GM23248 (cell line): ENCODE results near the gene LDHB. TPM values are rescaled to one million over a fixed set of nuclear protein-coding genes. Genes with fewer than 3 reads are reported as not detected.
"Not testable (repeated sequence)": the region's sequence is repeated elsewhere in the genome, so short reads cannot be mapped to it uniquely, and the experiment has no call there.

Experiments
- DNase-seq: peaks from one replicate; pipeline ENCODE4 v3.0.0-alpha.2; 2015
- H2AFZ ChIP-seq: fragments of 200-600 bp; sonication (generic); 2 replicates; pipeline ENCODE4 v1.6.1; 2016; ENCODE audit warnings: antibody characterized with exemption
- H3F3A ChIP-seq: fragments of 200-600 bp; sonication (generic); 2 replicates; pipeline ENCODE4 v1.6.1; 2016; ENCODE audit warnings: mild to moderate bottlenecking, antibody characterized with exemption, mixed run types; ENCODE audit not compliant: insufficient read depth
- H3K27ac ChIP-seq: fragments of 200-600 bp; sonication (generic); 2 replicates; pipeline ENCODE4 v1.5.1; 2016; ENCODE audit warnings: mild to moderate bottlenecking
- H3K27me3 ChIP-seq: fragments of 200-600 bp; sonication (generic); replicated peaks from 2 replicates; pipeline ENCODE4 v1.6.1; 2016; ENCODE audit warnings: mild to moderate bottlenecking; ENCODE audit not compliant: insufficient read depth
- H3K36me3 ChIP-seq: fragments of 200-600 bp; sonication (generic); 2 replicates; pipeline ENCODE4 v1.6.1; 2016; ENCODE audit warnings: low read depth, mild to moderate bottlenecking
- H3K4me1 ChIP-seq: fragments of 200-600 bp; sonication (generic); 2 replicates; pipeline ENCODE4 v1.6.1; 2016; ENCODE audit warnings: mild to moderate bottlenecking; ENCODE audit not compliant: insufficient read depth
- H3K4me2 ChIP-seq: fragments of 200-600 bp; sonication (generic); one replicate; pipeline ENCODE4 v1.6.1; 2016; ENCODE audit warnings: mild to moderate bottlenecking; ENCODE audit not compliant: unreplicated experiment
- H3K4me3 ChIP-seq: fragments of 200-600 bp; sonication (generic); 2 replicates; pipeline ENCODE4 v1.5.1; 2016; ENCODE audit warnings: mild to moderate bottlenecking
- H3K79me2 ChIP-seq: fragments of 200-600 bp; sonication (generic); 2 replicates; pipeline ENCODE4 v1.6.1; 2016; ENCODE audit warnings: mild to moderate bottlenecking; ENCODE audit not compliant: insufficient read depth
- H3K9ac ChIP-seq: fragments of 200-600 bp; sonication (generic); 2 replicates; pipeline ENCODE4 v1.6.1; 2016; ENCODE audit warnings: mild to moderate bottlenecking
- H3K9me2 ChIP-seq: fragments of 200-600 bp; sonication (generic); 2 replicates; pipeline ENCODE4 v1.6.1; 2016; ENCODE audit warnings: mixed run types, mild to moderate bottlenecking, moderate library complexity; ENCODE audit not compliant: insufficient read depth
- H3K9me3 ChIP-seq: fragments of 200-600 bp; sonication (generic); one replicate; pipeline ENCODE4 v1.6.1; 2017; ENCODE audit warnings: low read depth
- H4K20me1 ChIP-seq: fragments of 200-600 bp; sonication (generic); 2 replicates; pipeline ENCODE4 v1.6.0; 2016; ENCODE audit not compliant: insufficient read depth
- EZH2 ChIP-seq: fragments of 200-600 bp; sonication (generic); IDR thresholded peaks from 2 replicates; pipeline ENCODE4 v1.6.1; 2018; ENCODE audit warnings: antibody characterized with exemption, mild to moderate bottlenecking; ENCODE audit not compliant: insufficient read depth, poor library complexity, severe bottlenecking
- EZH2phosphoT487 ChIP-seq: fragments of 200-600 bp; sonication (generic); IDR thresholded peaks from 2 replicates; pipeline ENCODE4 v1.6.1; 2018; ENCODE audit warnings: antibody characterized with exemption, moderate library complexity, mild to moderate bottlenecking, low read depth; ENCODE audit not compliant: insufficient read depth
- WGBS, 2 experiments: methylation state at CpG; one replicate each; pipeline ENCODE4 v1.1.6; 2015 to 2017; ENCODE audit warnings: low lambda C conversion rate in 2 of 2, low coverage in 1 of 2; ENCODE audit errors: missing lambda C conversion rate in 2 of 2; 5-methylcytosine and 5-hydroxymethylcytosine counted together
- in situ Hi-C: fragments of 300-500 bp; cut with MboI; formaldehyde crosslinking; loops from 2 replicates; pipeline ENCODE4 v1.15.0; 2020
- polyA plus RNA-seq: library from polyadenylated mRNA; unstranded; fragments of >200 nt; fragmentation: Nextera tagmentation; extraction: Ambion mirVana; gene quantifications from 2 replicates; pipeline ENCODE4 v1.2.1, GENCODE V29; 2016
- total RNA-seq: library from RNA; depleted of rRNA; stranded (reverse); fragments of >200 nt; shearing (Covaris generic); gene quantifications from 2 replicates; pipeline ENCODE4 v1.2.3, GENCODE V29; 2014; rRNA removed

LDHB gene
- total and polyA plus RNA-seq, 2 experiments from 2014 or later, result 464 to 497 TPM

DNA sequence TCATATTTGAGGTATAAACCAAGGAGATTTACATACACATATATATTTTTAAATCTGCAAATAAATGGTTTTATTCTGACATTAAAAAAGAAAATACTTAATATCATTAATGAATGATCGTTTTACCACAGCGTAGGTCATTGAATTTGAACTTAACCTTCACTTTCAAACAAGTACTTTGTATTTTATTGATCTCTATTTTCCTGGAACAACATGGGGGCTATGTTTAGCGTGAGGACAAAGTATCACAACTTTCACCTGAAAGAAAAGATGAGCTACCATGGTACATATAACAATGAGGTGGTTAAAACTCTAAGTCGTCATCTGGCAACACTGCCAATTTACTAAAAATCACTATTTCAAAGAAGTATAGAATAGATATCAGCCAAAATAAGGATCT lies 59.0 kb downstream of the LDHB start:
- Histone ChIP-seq H3K9me2 (no peaks in the 10 kb centered on the region), H4K20me1 (no peaks in the 10 kb centered on the region), H3K4me2 (no peak overlapping the region), H3K4me1 (no peaks in the 10 kb centered on the region), H3F3A (no peaks in the 10 kb centered on the region), H3K27ac (no peak overlapping the region), H3K36me3 (no peaks in the 10 kb centered on the region), H3K4me3 (no peak overlapping the region), H3K9me3 (no peaks in the 10 kb centered on the region), H3K79me2 (no peaks in the 10 kb centered on the region), H3K9ac (no peak overlapping the region), H2AFZ (no peak overlapping the region), H3K27me3 (no peaks in the 10 kb centered on the region)
- in situ Hi-C loops, result no loop called here
- WGBS, 2 experiments, result 74 to 79% methylated on average over 4 of the region's 4 CpGs
- no peak for DNase-seq
- TF ChIP-seq EZH2 (no peak), EZH2phosphoT487 (no peak)

DNA sequence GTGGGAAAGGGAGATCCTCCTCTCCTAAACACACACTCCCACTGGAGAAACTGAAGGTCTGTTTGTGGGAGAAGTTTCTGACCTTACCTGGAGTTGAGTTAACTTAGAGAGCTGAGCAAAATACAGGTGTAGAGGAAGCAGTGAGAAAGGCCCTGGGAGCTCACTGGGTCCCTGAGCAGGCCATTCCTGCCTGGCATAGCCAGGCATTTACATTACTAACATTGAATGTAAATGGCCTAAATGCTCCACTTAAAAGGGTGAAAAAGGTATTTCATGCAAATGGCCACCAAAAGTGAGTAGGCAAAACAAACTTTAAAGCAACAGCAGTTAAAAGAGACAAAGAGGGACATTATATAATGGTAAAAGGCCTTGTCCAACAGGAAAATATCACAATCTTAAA lies 62.3 kb downstream of the LDHB start:
- in situ Hi-C loops, result not testable (repeated sequence)

DNA sequence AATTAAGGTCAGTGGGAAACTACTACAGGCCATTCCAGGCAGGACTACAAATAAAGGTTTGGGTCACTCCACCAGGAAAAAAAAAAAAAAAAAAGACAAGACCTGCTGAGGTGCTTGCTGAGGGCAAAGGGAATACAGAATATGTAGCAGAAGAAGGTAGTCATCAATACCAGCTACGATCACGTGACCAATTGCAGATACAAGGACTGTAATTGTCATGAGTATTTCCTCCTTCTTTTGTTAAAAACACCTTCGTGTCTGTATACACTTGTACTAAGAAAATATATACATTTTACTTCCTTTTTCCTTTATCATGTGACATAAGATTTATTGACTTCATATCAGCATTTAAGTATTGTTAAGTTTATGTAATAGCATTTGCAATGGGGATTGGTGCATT lies 72.2 kb downstream of the LDHB start:
- TF ChIP-seq EZH2, result no peak
- H2AFZ ChIP-seq, result no peak overlapping the region
- no peaks in the 10 kb centered on the region for H3K36me3 ChIP-seq
- no peaks in the 10 kb centered on the region for H4K20me1 ChIP-seq
- no peaks in the 10 kb centered on the region for H3K79me2 ChIP-seq
- H3K27ac ChIP-seq, result no peak overlapping the region
- no peak overlapping the region for H3K9ac ChIP-seq
- no peaks in the 10 kb centered on the region for H3F3A ChIP-seq
- H3K4me3 ChIP-seq, result no peak overlapping the region
- 29 to 39% methylated on average over 3 of the region's 3 CpGs for WGBS, 2 experiments
- no peaks in the 10 kb centered on the region for H3K4me1 ChIP-seq
- in situ Hi-C loops, result no loop called here
- no peaks in the 10 kb centered on the region; the same call in 1 of the 2 replicates for H3K27me3 ChIP-seq
- no peaks in the 10 kb centered on the region for H3K9me2 ChIP-seq
- DNase-seq, result no peak
- H3K4me2 ChIP-seq, result no peak overlapping the region
- H3K9me3 ChIP-seq, result no peaks in the 10 kb centered on the region

More for the DNA sequence above, 62.3 kb downstream of the LDHB start:
- H3K4me3 ChIP-seq, H3K79me2 ChIP-seq, H4K20me1 ChIP-seq, H2AFZ ChIP-seq, H3K27me3 ChIP-seq, H3K9ac ChIP-seq, H3K9me3 ChIP-seq, H3K4me2 ChIP-seq, H3K36me3 ChIP-seq, H3F3A ChIP-seq, H3K9me2 ChIP-seq, DNase-seq, H3K27ac ChIP-seq, H3K4me1 ChIP-seq: not testable (repeated sequence)

Other genes starting within 250 kb of the LDHB start
- 13.4 and 15.7 TPM in 2 replicates for gene PYROXD1, start 220.2 kb downstream of the LDHB start, total RNA-seq
- gene PYROXD1, start 220.2 kb downstream of the LDHB start, polyA plus RNA-seq, result 22.5 and 23.2 TPM in 2 replicates
- 102 and 117 TPM in 2 replicates for gene RECQL, start 156.2 kb downstream of the LDHB start, total RNA-seq
- gene RECQL, start 156.2 kb downstream of the LDHB start, polyA plus RNA-seq, result 71.7 and 80.3 TPM in 2 replicates
- gene GOLT1B, start 156.1 kb downstream of the LDHB start, total RNA-seq, result 73.0 and 73.3 TPM in 2 replicates
- gene GOLT1B, start 156.1 kb downstream of the LDHB start, polyA plus RNA-seq, result 105 and 108 TPM in 2 replicates
- gene SPX, start 131.5 kb downstream of the LDHB start, total RNA-seq, result 0.63 and 1.2 TPM in 2 replicates
- gene SPX, start 131.5 kb downstream of the LDHB start, polyA plus RNA-seq, result 0.24 and 0.37 TPM in 2 replicates
- gene GYS2, start 53.0 kb downstream of the LDHB start, total RNA-seq, result not detected in 2 replicates
- gene GYS2, start 53.0 kb downstream of the LDHB start, polyA plus RNA-seq, result 0.08 TPM in 1 of 2 replicates, not detected in the other
- 17.8 and 19.6 TPM in 2 replicates for gene KCNJ8, start 116.9 kb upstream of the LDHB start, total RNA-seq
- gene KCNJ8, start 116.9 kb upstream of the LDHB start, polyA plus RNA-seq, result 12.7 and 14.7 TPM in 2 replicates